Limb (tissue), 2 donors: ENCODE data around the gene RANBP1.

Experiments
- DNase-seq, 2 donors: peaks; one replicate each; pipeline ENCODE4 v3.0.0-alpha.2; 2016; ENCODE audit errors: extremely low spot score in 2 of 2

Gene RANBP1

GRCh38 chr22:20123366-20124082 is 7.6 kb downstream of the RANBP1 start:
- no peak for DNase-seq

DNA sequence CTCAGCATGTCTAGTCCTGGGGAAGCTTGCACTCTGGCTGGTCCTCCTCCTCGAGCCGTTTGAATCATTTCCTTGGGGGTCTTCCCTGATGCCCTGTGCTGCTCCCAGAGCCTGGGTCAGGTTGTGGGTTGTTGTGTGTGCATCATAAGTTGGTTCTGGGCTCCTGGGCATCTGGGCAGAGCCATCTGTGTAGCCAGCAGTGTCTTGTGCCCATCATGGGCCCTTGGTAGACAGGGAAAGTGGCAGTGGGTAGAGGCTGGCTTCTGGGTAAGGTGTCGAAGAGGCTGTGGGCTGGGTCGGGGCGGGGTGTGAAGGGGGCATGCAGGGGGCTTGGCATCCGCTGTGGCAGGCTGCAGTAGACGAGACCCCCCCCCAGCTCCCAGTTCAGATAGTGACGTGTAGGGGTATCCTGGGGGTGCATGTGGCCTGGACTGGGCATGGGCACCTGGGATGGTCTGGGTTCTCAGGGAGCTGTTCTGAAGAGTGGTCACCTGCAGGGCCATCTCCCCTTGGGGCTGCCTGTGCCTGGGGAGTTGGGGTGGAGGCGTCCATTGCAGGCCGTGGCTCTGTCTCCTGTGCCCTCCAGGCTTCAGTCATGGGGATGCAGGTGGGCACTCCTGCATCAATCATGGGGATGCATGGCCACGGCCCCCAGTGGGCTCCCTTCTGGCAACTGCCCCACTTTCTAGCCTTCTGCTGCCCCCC is 8.3 kb downstream of the RANBP1 start:
- DNase-seq, result no peak

DNA sequence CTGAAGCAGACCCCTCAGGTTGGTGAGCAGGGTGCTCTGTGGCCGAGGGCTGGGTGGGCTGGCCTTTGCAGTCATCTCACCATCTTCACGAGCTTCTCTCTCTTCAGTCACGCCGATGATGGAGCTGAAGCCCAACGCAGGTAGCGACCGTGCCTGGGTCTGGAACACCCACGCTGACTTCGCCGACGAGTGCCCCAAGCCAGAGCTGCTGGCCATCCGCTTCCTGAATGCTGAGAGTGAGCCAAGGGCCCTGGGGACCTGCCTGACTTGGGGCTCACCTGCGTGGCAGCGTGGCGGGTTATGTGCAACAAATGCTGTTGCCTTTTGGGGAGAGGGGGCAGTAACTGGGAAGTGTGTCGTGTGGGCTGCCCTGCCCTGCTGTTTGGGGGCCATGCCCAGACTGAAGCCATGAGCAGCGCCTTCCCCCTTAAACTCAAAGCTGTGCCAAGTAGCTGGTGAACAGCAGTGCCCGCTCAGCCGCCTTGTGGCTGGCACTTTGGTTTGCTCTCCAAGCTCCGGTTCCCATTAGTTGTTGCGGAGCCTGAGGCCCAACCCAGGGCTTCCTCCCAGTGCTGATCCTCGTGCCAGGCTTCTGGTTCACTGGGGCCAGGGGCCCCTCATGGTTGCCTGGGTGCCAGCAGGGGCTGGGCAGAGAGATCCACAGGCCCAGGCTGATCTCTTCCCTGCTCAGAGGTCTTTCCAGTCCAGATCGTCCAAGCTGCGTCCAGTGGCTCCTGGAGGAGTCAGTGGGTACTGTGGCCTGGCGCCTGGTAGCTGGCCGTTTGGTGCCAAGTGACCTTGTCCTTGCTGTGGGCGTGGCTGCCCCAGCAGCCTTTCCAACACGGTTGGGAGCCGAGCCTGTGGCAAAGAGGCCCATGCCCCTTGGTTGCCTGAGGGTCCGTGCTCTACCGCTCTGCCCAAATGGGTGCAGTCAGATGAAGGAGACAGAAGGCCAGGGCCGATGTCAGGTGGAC is 9.6 kb downstream of the RANBP1 start:
- DNase-seq, result no peak

DNA sequence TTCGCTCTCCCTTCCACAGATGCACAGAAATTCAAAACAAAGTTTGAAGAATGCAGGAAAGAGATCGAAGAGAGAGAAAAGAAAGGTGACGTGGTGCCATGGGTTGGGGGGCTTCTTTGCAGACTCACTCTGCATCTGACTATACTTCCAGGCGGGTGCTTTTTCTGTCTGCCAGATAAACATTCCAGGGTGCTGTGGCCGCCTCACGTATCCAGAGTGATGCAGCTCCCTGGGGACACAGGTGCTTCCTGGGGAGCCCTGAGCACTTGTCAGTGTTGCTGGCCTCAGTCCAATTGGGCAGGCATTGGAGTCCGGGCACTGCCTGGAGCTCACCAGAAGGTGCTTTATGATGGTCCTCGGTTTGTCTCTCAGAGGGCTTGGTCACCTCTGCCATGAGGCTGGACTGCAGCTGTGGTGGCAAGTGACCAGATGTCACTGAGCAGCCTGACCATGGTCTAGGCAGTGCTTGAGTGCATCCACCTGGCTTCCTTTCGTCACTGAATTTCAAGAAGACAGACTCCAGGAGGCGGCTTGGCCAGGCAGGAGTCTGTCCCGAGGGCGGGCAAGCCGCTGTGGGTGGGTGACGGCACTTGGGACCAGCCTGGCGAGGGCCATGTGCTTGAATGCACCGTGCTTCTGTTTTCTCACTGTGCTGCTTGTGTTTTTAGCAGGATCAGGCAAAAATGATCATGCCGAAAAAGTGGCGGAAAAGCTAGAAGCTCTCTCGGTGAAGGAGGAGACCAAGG is 10.6 kb downstream of the RANBP1 start:
- DNase-seq, result no peak

DNA sequence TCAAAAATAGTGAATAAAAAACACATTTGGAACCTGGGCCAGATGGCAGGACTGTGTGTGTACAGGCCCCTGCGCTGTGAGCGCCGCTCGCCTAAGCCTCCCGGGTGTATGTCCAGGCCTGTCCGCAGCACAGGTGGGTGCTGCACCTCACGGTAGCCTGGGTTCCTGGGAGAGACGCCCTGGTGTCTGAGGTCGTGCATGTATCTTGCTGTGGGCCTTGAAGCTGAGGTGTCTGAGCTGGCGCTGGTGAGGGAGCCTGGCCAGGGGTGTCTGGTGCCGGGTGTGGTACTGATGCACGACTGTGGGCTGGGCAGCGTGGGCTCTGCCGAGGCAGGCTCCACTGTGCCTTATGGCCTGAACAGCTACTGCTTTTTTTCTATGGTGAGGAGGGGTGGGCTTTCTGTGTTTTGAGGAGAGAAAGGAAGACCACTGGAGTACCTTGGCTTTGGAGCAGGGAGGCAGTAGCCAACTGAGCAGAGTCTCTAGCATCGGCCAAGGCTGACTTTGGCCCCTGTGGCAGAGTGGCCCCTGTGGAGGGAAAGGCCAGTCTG is 11.5 kb downstream of the RANBP1 start:
- DNase-seq, result no peak

GRCh38 chr22:20127869-20128618 is 12.1 kb downstream of the RANBP1 start:
- no peak for DNase-seq

DNA sequence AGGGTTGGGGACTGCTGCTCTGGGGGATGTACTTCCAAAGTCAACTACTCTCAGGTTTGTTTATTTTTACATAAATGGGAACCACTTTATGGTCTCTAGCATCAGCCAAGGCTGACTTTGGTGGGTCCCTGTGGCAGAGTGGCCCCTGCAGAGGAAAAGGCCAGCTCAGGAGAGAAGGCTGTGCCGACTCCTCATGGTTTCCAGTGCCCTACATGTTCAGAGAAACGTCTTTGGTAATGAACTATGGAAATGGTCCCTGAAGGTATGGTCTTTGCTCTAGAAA is 12.7 kb downstream of the RANBP1 start:
- no peak for DNase-seq

- no peak for DNase-seq
Measured at GRCh38 chr22:20128902-20129746, 13.2 kb downstream of the RANBP1 start.

- no peak for DNase-seq
Measured at GRCh38 chr22:20129747-20130014, 13.8 kb downstream of the RANBP1 start.

DNA sequence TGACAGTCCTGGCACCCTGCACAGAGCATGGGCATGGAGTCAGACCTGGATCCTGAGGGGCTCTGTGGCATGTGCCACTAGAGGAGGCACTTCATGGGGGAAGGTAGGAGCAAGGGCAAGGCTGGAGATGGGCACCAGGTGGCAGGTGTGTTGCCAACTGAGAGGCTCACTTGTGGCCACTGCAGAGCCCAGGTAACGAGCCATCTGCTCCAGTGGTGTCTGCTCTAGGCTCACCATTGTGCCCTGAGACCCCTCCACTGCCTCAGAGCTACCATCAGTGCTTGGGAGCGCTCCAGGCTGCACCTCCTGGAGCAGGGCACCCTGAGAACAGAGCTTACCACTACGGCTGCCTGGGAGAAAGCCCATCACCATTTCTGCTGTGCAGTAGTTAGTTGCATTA is 14.4 kb downstream of the RANBP1 start:
- DNase-seq, result no peak

DNA sequence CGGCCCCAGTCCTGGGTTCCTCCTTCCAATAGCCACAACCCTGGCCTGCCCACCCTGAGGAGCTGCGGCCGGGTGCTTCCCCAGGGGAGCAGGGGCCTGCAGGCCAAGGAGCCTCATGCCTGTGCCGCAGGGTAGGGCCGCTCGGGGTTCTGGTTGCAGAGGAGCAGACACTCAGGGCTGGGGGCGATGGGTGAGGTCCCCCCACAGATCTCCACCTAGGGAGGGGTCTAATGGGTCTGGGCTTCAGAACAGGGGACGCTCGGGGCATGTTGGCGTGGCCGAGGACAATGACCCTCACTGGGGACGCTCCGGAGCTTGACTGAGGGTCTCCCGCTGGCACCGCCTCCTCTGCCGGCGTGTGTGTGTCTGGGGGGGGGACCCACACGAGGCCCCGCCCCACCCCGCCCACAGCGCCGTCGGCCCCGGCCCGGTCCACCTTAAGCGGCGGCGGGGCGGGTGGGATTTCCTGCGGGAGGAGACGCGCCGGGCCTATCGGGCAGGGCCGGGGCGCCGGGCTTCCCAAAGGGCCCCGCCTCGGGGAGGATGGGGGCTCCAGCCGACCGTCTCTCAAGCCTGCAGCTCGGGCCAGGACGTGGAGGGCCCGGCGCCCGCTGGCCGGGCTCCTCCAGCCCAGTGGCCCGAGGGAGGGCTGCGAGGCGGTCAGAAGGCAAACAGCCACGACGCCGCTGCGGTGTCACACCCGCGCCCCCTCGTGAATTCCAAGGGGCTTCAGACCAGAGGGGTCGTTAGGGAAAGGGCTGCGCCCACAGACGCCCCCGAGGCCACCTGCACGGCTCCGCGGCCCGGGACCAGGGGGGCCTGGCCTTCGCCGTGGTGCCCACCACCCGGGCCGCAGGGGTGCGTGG is 15.1 kb downstream of the RANBP1 start:
- DNase-seq, result peak; percentile 63 to 88

- DNase-seq, result peak in 1 of 2 donors; percentile 76
Measured at GRCh38 chr22:20131597-20131858, 15.6 kb downstream of the RANBP1 start, which contains the start of gene ZDHHC8. Gene ZDHHC8 (plus strand): TSS chr22:20131804. CDS start chr22:20131948, 144 bp downstream.

GRCh38 chr22:20131859-20132685 is 16.2 kb downstream of the RANBP1 start:
- DNase-seq, result peak in 1 of 2 donors; percentile 62

GRCh38 chr22:20132686-20133246 is 16.9 kb downstream of the RANBP1 start:
- no peak for DNase-seq

GRCh38 chr22:20133930-20134549 is 18.1 kb downstream of the RANBP1 start:
- no peak for DNase-seq

DNA sequence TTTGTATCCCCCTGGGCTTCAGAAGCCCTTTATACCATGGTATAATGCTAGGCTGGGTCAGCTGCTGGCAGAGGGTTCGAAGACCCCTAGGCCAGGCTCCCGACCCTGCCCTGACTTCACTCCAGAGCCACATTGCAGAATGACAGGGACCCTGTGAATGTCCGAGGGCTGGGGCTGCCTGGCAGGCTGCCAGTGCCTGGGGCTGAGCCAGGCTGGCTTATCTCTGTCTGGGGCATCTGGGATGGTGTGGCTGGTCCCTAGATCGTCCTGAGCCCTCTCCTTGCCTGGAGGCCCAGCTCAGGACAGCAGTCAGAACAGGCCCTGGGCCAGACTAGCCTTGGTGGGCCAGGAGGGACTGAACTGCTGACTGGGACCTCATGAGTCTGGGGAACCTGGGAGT is 19.4 kb downstream of the RANBP1 start:
- no peak for DNase-seq
